Measurements from ENCODE around the gene TMEM30A.
A peak's percentile ranks its signal among the peaks of the same experiment; 100 is the strongest.

Gene TMEM30A

GRCh38 chr6:75268121-75268987 is 16.2 kb downstream of the TMEM30A start:
- TF ChIP-seq, protein P1, sequence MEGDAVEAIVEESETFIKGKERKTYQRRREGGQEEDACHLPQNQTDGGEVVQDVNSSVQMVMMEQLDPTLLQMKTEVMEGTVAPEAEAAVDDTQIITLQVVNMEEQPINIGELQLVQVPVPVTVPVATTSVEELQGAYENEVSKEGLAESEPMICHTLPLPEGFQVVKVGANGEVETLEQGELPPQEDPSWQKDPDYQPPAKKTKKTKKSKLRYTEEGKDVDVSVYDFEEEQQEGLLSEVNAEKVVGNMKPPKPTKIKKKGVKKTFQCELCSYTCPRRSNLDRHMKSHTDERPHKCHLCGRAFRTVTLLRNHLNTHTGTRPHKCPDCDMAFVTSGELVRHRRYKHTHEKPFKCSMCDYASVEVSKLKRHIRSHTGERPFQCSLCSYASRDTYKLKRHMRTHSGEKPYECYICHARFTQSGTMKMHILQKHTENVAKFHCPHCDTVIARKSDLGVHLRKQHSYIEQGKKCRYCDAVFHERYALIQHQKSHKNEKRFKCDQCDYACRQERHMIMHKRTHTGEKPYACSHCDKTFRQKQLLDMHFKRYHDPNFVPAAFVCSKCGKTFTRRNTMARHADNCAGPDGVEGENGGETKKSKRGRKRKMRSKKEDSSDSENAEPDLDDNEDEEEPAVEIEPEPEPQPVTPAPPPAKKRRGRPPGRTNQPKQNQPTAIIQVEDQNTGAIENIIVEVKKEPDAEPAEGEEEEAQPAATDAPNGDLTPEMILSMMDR (IDR thresholded peaks at IDR 0.05; ENCODE audit: unreplicated experiment in 3 of 3) = no peak
- Mint-ChIP-seq H3K27me3 (ENCODE audit: low read depth) (no peaks in the 10 kb centered on the region), H3K36me3 (ENCODE audit: low read depth) (peaks cover 29% of the 10 kb centered on the region), H3K4me3 (no peak overlapping the region), H3K9me3 (no peaks in the 10 kb centered on the region), H3K27ac (no peak overlapping the region), H3K4me1 (peaks cover 11% of the 10 kb centered on the region)

- Mint-ChIP-seq H3K36me3 (ENCODE audit: low read depth) (peaks cover 31% of the 10 kb centered on the region), H3K9me3 (no peaks in the 10 kb centered on the region), H3K4me3 (no peak overlapping the region), H3K27ac (no peak overlapping the region), H3K27me3 (ENCODE audit: low read depth) (no peaks in the 10 kb centered on the region), H3K4me1 (peaks cover 11% of the 10 kb centered on the region)
- TF ChIP-seq, protein P1 (IDR thresholded peaks at IDR 0.05; ENCODE audit: unreplicated experiment in 3 of 3) = no peak
These were observed 17.1 kb downstream of the TMEM30A start for GRCh38 chr6:75267461-75267860.

- Mint-ChIP-seq H3K27ac (no peak overlapping the region), H3K36me3 (ENCODE audit: low read depth) (peaks cover 25% of the 10 kb centered on the region), H3K9me3 (no peaks in the 10 kb centered on the region), H3K4me3 (no peak overlapping the region), H3K27me3 (ENCODE audit: low read depth) (no peaks in the 10 kb centered on the region), H3K4me1 (peaks cover 11% of the 10 kb centered on the region)
- TF ChIP-seq, protein P1 (IDR thresholded peaks at IDR 0.05; ENCODE audit: unreplicated experiment in 3 of 3) = peak; percentile 74 to 81 (median 75)
These were observed 17.8 kb downstream of the TMEM30A start for GRCh38 chr6:75266716-75267291.

DNA sequence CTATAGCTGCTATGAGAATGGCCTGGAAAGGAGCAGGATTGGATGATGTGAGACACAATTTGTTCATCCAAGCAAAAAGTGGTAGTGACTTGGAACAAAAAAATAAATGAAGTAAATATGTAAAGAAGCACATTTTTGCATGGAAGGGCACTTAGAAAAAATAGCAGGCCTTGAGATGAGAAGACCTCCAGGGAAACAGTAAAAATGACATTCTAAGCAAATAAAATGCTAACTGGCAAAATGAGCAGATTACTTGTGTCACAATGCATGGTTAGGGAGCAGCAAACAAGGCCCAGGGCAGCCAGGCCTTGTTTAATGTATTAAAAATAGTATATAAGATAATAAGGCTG is 21.2 kb downstream of the TMEM30A start:
- TF ChIP-seq, protein P1 (IDR thresholded peaks at IDR 0.05; ENCODE audit: unreplicated experiment in 3 of 3) = no peak
- no peak overlapping the region for H3K4me3 Mint-ChIP-seq
- H3K36me3 Mint-ChIP-seq (ENCODE audit: low read depth) = peaks cover 21% of the 10 kb centered on the region
- H3K9me3 Mint-ChIP-seq = no peaks in the 10 kb centered on the region
- peaks cover 11% of the 10 kb centered on the region for H3K4me1 Mint-ChIP-seq
- H3K27ac Mint-ChIP-seq = no peak overlapping the region
- no peaks in the 10 kb centered on the region for H3K27me3 Mint-ChIP-seq (ENCODE audit: low read depth)

DNA sequence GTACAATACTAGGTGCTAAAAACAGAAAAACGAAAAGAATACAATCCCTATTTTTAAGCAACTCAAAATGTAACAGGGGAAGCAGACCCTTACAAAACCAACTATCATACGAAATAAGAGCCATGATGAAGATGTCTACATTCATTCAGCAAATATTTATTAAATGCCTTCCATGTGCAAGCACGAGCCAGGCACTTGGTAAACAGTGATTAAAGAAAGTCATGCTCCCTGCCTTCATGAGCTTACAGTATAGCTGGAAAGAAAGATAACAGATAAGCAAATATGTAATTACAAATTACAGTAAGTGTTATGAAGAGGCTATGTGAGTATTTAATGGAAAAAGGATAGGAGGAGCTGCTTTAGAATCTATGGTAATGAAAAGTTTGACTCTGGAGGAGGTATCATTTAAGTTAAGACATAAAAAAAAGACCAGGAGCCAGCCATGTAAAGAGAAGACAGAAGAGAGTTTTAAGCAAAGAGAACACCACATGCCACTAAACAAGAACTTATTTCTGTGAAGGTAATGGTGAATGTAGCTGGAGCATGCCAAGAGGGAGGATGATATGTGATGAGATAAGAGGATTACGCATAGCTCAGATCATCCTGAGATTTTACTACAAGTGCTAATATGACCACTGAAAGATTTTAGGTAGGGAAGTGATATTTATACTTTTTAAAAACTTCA is 21.7 kb downstream of the TMEM30A start:
- Mint-ChIP-seq H3K9me3 (no peaks in the 10 kb centered on the region), H3K27me3 (ENCODE audit: low read depth) (no peaks in the 10 kb centered on the region), H3K4me1 (peaks cover 11% of the 10 kb centered on the region), H3K4me3 (no peak overlapping the region), H3K36me3 (ENCODE audit: low read depth) (peaks cover 24% of the 10 kb centered on the region), H3K27ac (no peak overlapping the region)
- TF ChIP-seq, protein P1 (IDR thresholded peaks at IDR 0.05; ENCODE audit: unreplicated experiment in 3 of 3) = no peak
